Ureter (tissue), 1 donor: ENCODE measurements around the gene JUNB. TPM values are rescaled to one million over a fixed set of nuclear protein-coding genes. Genes with fewer than 3 reads are reported as not detected.

Experiments used
- DNase-seq: peaks from one replicate; pipeline ENCODE4 v3.0.0-alpha.2; 2020; ENCODE audit warnings: low spot score
- total RNA-seq: library from RNA; stranded (reverse); gene quantifications from one replicate; pipeline ENCODE4 v1.2.4, GENCODE V29; 2023
- donor health status: DM: yes; HTN: yes; CAD: no.

JUNB gene
- total RNA-seq, 1 donor from 2014 or later, result 191 TPM

GRCh38 chr19:12774588-12775555 lies 16.4 kb upstream of the JUNB start, which contains the start of gene HOOK2:
Gene HOOK2 (minus strand): TSS chr19:12775552. CDS start chr19:12775449, 103 bp downstream.
- DNase-seq, result peak; percentile 96

- peak; percentile 86 for DNase-seq
Observed at GRCh38 chr19:12777217-12778016, 13.9 kb upstream of the JUNB start.

- peak; percentile 83 for DNase-seq
Observed at GRCh38 chr19:12778017-12778904, 13.0 kb upstream of the JUNB start.

GRCh38 chr19:12778905-12779161 lies 12.5 kb upstream of the JUNB start:
- DNase-seq, result no peak

- DNase-seq, result peak; percentile 73
Observed at GRCh38 chr19:12779162-12779993, 11.9 kb upstream of the JUNB start.

GRCh38 chr19:12782174-12782423 lies 9.2 kb upstream of the JUNB start:
- DNase-seq, result peak; percentile 73

GRCh38 chr19:12782424-12783290 lies 8.6 kb upstream of the JUNB start:
- peak; percentile 86 for DNase-seq

- no peak for DNase-seq
Observed at GRCh38 chr19:12783291-12783848, 7.9 kb upstream of the JUNB start.

GRCh38 chr19:12783849-12784393 lies 7.4 kb upstream of the JUNB start:
- DNase-seq, result peak; percentile 79

- no peak for DNase-seq
Observed at GRCh38 chr19:12784394-12784870, 6.9 kb upstream of the JUNB start.

- DNase-seq, result no peak
Observed at GRCh38 chr19:12784871-12785430, 6.3 kb upstream of the JUNB start.

GRCh38 chr19:12785431-12786031 lies 5.8 kb upstream of the JUNB start:
- DNase-seq, result no peak

- DNase-seq, result peak; percentile 85
Observed at GRCh38 chr19:12786141-12786870, 5.0 kb upstream of the JUNB start.

GRCh38 chr19:12786952-12787351 lies 4.3 kb upstream of the JUNB start:
- DNase-seq, result no peak

GRCh38 chr19:12787458-12787857 lies 3.8 kb upstream of the JUNB start:
- DNase-seq, result no peak

GRCh38 chr19:12788042-12788681 lies 3.1 kb upstream of the JUNB start:
- DNase-seq, result no peak

- DNase-seq, result peak; percentile 80
Observed at GRCh38 chr19:12788682-12789097, 2.6 kb upstream of the JUNB start.
